ENCODE measurements around the gene MAN1A1.

- TF ChIP-seq, protein P1, sequence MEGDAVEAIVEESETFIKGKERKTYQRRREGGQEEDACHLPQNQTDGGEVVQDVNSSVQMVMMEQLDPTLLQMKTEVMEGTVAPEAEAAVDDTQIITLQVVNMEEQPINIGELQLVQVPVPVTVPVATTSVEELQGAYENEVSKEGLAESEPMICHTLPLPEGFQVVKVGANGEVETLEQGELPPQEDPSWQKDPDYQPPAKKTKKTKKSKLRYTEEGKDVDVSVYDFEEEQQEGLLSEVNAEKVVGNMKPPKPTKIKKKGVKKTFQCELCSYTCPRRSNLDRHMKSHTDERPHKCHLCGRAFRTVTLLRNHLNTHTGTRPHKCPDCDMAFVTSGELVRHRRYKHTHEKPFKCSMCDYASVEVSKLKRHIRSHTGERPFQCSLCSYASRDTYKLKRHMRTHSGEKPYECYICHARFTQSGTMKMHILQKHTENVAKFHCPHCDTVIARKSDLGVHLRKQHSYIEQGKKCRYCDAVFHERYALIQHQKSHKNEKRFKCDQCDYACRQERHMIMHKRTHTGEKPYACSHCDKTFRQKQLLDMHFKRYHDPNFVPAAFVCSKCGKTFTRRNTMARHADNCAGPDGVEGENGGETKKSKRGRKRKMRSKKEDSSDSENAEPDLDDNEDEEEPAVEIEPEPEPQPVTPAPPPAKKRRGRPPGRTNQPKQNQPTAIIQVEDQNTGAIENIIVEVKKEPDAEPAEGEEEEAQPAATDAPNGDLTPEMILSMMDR (IDR thresholded peaks at IDR 0.05), result no peak
- no peak for TF ChIP-seq POLR2A (IDR thresholded peaks at IDR 0.05)
Observed at GRCh38 chr6:119195204-119195603, 154.4 kb downstream of the MAN1A1 start.

Measured in body of pancreas (tissue), 4 donors.